Fibroblast of pulmonary artery (primary cell): ENCODE data around the gene SMAD3.

Source experiments
- DNase-seq: peaks from one replicate; pipeline ENCODE4 v3.0.0-alpha.2; 2010; ENCODE audit warnings: low read depth
- H3K4me3 ChIP-seq: replicated peaks from 2 replicates; pipeline ENCODE4 v1.5.1; 2011; ENCODE audit warnings: low read depth, mild to moderate bottlenecking, control low read depth, low read length, moderate library complexity
- CTCF ChIP-seq: IDR thresholded peaks from 2 replicates; pipeline ENCODE4 v1.5.1; 2011; ENCODE audit warnings: mild to moderate bottlenecking, control low read depth, low read length, inconsistent platforms; ENCODE audit errors: missing control alignments

SMAD3 gene

DNA sequence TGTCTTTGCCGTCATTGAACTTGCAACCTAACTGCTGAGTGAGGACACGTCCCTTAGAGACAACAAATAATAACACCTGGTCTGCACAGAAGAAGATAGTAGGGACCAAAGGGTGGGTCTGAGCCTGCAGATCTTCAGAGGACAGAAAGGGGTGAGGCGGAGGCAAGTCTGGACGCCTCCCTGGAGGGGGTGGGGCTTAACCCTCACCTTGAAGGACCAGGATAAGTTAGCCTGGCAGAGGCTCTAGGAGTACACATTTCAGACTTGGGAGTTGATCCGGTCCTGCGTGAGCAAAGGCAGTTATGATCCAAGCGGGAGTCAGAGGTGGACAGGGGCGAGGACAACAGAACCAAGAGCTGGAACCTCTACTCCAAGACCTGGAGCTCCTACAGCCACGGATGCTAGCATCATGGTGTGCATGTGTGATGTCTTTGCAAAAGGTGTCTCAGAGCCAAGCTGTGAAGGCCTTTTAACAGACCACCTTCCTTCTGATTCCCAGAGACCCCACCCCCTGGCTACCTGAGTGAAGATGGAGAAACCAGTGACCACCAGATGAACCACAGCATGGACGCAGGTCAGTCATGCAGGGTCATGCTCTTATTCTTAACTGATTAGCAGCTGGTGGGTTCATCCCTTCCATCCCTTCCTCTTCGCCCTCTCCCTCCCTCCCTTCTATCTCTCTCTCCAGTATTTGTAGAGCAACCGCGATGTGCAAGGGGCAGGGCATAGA lies 101.0 kb downstream of the SMAD3 start:
- TF ChIP-seq CTCF = no peak
- no peak for DNase-seq
- no peak overlapping the region for H3K4me3 ChIP-seq

GRCh38 chr15:67167091-67167490 lies 101.7 kb downstream of the SMAD3 start:
- TF ChIP-seq CTCF = no peak
- H3K4me3 ChIP-seq = no peak overlapping the region
- no peak for DNase-seq

DNA sequence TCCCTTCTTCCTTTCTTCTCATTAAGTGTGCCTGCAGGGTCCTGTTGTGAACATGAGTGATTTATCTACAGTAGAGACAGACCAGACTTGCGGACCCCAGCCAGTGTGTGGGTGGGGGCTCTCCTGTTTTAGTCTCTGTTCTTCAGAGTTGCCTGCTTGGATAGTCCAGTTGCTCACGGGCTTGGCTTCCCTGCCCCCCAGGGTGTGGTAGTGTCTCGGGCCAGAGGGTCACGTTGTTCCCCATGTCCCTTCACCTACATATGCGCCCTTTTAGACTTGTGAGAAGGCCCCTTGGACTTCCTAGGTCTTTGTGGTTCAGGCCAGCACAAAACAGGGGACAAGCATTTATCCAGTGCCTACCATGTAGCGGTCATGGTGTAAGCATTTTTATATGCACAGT lies 103.3 kb downstream of the SMAD3 start:
- no peak for TF ChIP-seq CTCF
- no peak for DNase-seq
- no peak overlapping the region for H3K4me3 ChIP-seq

- no peak overlapping the region for H3K4me3 ChIP-seq
- DNase-seq = no peak
- no peak for TF ChIP-seq CTCF
These were observed 104.9 kb downstream of the SMAD3 start for GRCh38 chr15:67170143-67170925.

DNA sequence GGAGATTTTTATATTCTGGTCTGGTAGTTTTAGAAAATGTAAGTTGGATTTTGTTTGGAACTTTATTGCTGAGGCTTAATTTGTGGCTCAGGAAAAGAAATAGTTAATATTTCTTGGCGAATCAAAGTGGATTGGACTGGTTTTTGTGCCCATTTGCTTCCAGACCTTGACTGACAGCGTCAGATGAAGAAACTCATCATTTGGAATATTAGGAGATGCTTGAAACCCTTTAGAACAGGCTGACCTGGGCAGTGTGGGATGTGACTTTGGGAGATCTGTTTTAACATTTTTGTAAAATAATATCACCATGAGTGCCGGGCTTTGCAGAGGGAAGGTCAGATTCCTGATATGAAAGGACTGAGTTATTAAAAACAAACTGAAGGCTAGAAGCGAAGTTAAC lies 106.1 kb downstream of the SMAD3 start:
- no peak for TF ChIP-seq CTCF
- H3K4me3 ChIP-seq = no peak overlapping the region
- DNase-seq = no peak

- DNase-seq = no peak
- H3K4me3 ChIP-seq = no peak overlapping the region
- no peak for TF ChIP-seq CTCF
These were observed 106.8 kb downstream of the SMAD3 start for GRCh38 chr15:67172172-67172571.
